Choroid plexus epithelial cell (primary cell): Measurements from ENCODE around the gene SPG7.

Source experiments
- DNase-seq: peaks from one replicate; pipeline ENCODE4 v3.0.0-alpha.2; 2010; ENCODE audit warnings: low read depth
- H3K4me3 ChIP-seq: 2 replicates; pipeline ENCODE4 v1.5.1; 2011; ENCODE audit warnings: low read depth, mild to moderate bottlenecking, control low read depth, low read length, moderate library complexity
- CTCF ChIP-seq: conservative IDR thresholded peaks from 2 replicates; pipeline ENCODE4 v1.5.1; 2011; ENCODE audit warnings: low read depth, mild to moderate bottlenecking, control low read depth, inconsistent platforms, low read length, moderate library complexity

SPG7 gene

GRCh38 chr16:89478576-89479221 lies 29.5 kb upstream of the SPG7 start:
- no peak for DNase-seq
- no peak for TF ChIP-seq CTCF
- H3K4me3 ChIP-seq, result no peak overlapping the region

DNA sequence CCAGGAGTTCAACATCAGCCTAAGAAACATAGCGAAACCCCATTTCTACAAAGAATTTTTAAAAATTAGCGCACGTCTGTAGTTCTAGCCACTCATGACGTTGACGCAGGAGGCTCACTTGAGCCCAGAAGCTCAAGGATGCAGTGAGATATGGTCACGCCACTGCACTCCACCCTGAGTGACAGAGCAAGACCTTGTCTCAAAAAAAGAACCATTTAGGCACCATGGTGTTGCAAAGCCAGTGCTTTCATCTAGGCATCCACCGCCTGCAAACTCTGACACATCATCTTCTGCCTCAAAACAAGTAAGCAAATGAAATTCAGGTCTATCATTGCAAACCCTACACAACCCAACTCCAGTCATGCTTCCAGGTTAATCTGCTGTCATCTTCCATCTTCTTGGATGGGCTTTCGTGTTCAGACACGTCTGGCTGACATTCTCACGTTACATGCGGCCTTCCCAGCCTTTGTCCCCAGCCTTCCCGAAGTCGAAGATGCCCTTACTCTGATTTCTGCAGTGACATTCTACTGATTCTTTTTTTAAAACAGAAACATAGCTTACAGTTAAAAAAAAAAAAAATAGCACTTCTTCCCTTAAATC lies 26.7 kb upstream of the SPG7 start:
- no peak for TF ChIP-seq CTCF
- no peak for DNase-seq
- H3K4me3 ChIP-seq, result no peak overlapping the region

- TF ChIP-seq CTCF, result no peak
- H3K4me3 ChIP-seq, result no peak overlapping the region
- DNase-seq, result no peak
Measured at GRCh38 chr16:89482150-89482816, 25.9 kb upstream of the SPG7 start.

DNA sequence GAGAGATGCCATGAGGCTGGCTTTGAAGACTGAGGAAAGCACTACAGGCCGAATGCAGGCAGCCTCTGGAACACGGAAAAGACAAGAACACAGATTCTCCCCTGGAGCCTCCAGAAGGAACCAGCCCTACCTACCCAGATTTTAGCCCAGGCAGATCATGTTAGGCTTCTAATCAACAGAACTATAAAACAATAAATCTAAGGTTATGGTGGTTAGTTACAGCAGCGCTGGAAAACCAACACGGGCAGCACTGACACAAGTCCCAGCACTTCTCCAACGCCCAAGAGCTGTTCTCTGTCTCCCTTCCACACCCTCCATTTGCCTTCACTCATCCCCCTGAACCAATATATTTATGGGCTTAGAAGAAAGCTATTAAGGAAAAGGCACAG lies 25.4 kb upstream of the SPG7 start:
- H3K4me3 ChIP-seq, result no peak overlapping the region
- no peak for TF ChIP-seq CTCF
- no peak for DNase-seq

- TF ChIP-seq CTCF, result no peak
- no peak overlapping the region for H3K4me3 ChIP-seq
Measured at GRCh38 chr16:89484041-89484501, 24.1 kb upstream of the SPG7 start.

DNA sequence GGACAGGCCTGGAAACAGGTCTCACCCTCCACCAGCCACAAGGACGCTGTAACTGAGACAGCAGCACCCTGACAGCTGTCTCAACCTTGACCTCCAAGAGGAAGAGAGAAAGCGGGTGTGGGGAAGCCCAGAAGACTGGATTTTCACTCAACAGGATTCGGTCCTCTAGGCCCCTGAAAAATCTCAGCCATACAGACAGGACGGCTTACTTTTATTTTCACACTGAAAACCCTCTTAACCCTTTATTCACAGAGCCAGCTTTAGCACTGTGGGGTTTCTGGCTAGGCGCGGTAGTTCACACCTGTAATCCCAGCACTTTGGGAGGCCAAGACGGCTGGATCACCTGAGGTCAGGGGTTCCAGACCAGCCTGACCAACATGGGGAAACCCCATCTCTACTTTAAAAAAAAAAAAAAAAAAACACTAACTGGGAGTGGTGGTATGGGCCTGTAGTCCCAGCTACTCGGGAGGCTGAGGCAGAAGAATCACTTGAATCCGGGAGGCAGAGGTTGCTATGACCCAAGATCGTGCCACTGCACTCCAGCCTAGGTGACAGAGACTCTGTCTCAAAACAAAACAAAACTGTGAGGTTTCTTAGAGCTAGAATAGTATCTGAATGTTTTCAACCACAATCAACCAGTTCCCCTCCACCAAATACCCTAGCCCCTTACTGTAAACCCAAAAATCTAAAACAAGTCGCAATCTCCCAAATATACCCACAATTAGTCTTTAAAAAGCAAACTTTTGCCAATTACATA lies 23.1 kb upstream of the SPG7 start:
- TF ChIP-seq CTCF, result no peak
- no peak for DNase-seq
- no peak overlapping the region for H3K4me3 ChIP-seq

More at GRCh38 chr16:89484041-89484501, 24.1 kb upstream of the SPG7 start:
- DNase-seq, result no peak
